GM12878 (cell line): ENCODE measurements around the gene RAC2. TPM values are rescaled to one million over a fixed set of nuclear protein-coding genes. Genes with fewer than 3 reads are reported as not detected.

Experiments used
- BACH1 ChIP-seq: fragments of 450-650 bp; IDR thresholded peaks from 2 replicates; pipeline ENCODE4 v1.6.1; 2017; ENCODE audit warnings: mild to moderate bottlenecking, borderline replicate concordance
- CEBPZ ChIP-seq: fragments of 150-350 bp; IDR thresholded peaks from 2 replicates; pipeline ENCODE4 v1.6.1; 2016; ENCODE audit warnings: low read depth, low read length
- CHD4 ChIP-seq: fragments of 200-600 bp; sonication (generic); IDR thresholded peaks from 2 replicates; pipeline ENCODE4 v1.6.1; 2016; ENCODE audit warnings: mild to moderate bottlenecking
- DPF2 ChIP-seq: fragments of 450-650 bp; IDR thresholded peaks from 2 replicates; pipeline ENCODE4 v1.6.1; 2017; ENCODE audit warnings: mild to moderate bottlenecking
- E2F8 ChIP-seq: fragments of 450-650 bp; IDR thresholded peaks from 2 replicates; pipeline ENCODE4 v1.6.1; 2018; ENCODE audit warnings: mild to moderate bottlenecking, low read depth, moderate library complexity; ENCODE audit not compliant: partially characterized antibody
- KAT2A ChIP-seq: conservative IDR thresholded peaks from 2 replicates; pipeline ENCODE4 v1.6.1; 2011; ENCODE audit warnings: low read depth, low read length; ENCODE audit not compliant: control insufficient read depth
- MEF2B ChIP-seq: fragments of 450-650 bp; IDR thresholded peaks from 2 replicates; pipeline ENCODE4 v1.6.1; 2018; ENCODE audit warnings: mild to moderate bottlenecking, moderate library complexity; ENCODE audit not compliant: partially characterized antibody, poor library complexity, severe bottlenecking
- MYC ChIP-seq: IDR thresholded peaks from 2 replicates; pipeline ENCODE4 v1.6.1; 2011; ENCODE audit warnings: mild to moderate bottlenecking, low read length, moderate library complexity, inconsistent platforms; ENCODE audit not compliant: insufficient read depth, insufficient replicate concordance, insufficient read length, severe bottlenecking
- NBN ChIP-seq: fragments of 450-650 bp; IDR thresholded peaks from 2 replicates; pipeline ENCODE4 v1.6.1; 2016
- NKRF ChIP-seq: fragments of 450-650 bp; conservative IDR thresholded peaks from 2 replicates; pipeline ENCODE4 v1.6.1; 2017; ENCODE audit warnings: mild to moderate bottlenecking, moderate library complexity
- PRDM15 ChIP-seq: fragments of 450-650 bp; formaldehyde crosslinking; IDR thresholded peaks from 2 replicates; pipeline ENCODE4 v1.4.0; 2020; ENCODE audit warnings: mild to moderate bottlenecking, moderate library complexity
- RCOR1 ChIP-seq: conservative IDR thresholded peaks from 2 replicates; pipeline ENCODE4 v1.6.1; 2012; ENCODE audit warnings: low read depth, low read length, improper control_type of control experiment
- SMC3 ChIP-seq: IDR thresholded peaks from 2 replicates; pipeline ENCODE4 v1.6.1; 2011; ENCODE audit warnings: low read length, improper control_type of control experiment, borderline replicate concordance
- STAT1 ChIP-seq: fragments of 450-650 bp; conservative IDR thresholded peaks from 2 replicates; pipeline ENCODE4 v1.6.1; 2014; ENCODE audit warnings: antibody characterized with exemption, mild to moderate bottlenecking
- TARDBP ChIP-seq: IDR thresholded peaks from 2 replicates; pipeline ENCODE4 v1.6.1; 2016; ENCODE audit warnings: borderline replicate concordance
- TCF3 ChIP-seq: IDR thresholded peaks from 2 replicates; pipeline ENCODE4 v1.6.1; 2012; ENCODE audit warnings: low read depth, mild to moderate bottlenecking, low read length, borderline replicate concordance; ENCODE audit not compliant: insufficient read depth
- ZNF24 ChIP-seq: fragments of 450-650 bp; IDR thresholded peaks from 2 replicates; pipeline ENCODE4 v1.6.1; 2017; ENCODE audit warnings: antibody characterized with exemption, mild to moderate bottlenecking
- polyA plus RNA-seq, 11 experiments: library from polyadenylated mRNA; depleted of rRNA in 4 of 11; unstranded in 6 of 11; stranded (reverse) in 5 of 11; fragments of >200 nt; fragmentation: Nextera tagmentation in 4 of 11; fragmentation: Illumina TruSeq in 1 of 11; extraction: Ambion mirVana in 4 of 11; extraction: Trizol in 1 of 11; gene quantifications; 1 replicate in 1 of 11; 2 replicates in 10 of 11; pipeline versions ENCODE4 v1.2.1 to v1.2.3, GENCODE V29; 2011 to 2016; ENCODE audit warnings: inconsistent platforms in 2 of 11, missing spikeins in 2 of 11, low read depth in 1 of 11
- total RNA-seq, 4 experiments: library from RNA; depleted of rRNA in 3 of 4; stranded (reverse); fragments of >200 nt in 3 of 4; fragmentation: Illumina TruSeq in 1 of 4; extraction: Trizol in 1 of 4; gene quantifications; 2 replicates each; pipeline versions ENCODE4 v1.2.1 to v1.2.3, GENCODE V29; 2013 to 2021

Gene RAC2
- total and polyA plus RNA-seq, 10 of the 15 experiments (the other 5 are each of a cell fraction or from before 2014, with no cell fraction given): 102 to 386 (median 304) TPM

GRCh38 chr22:37274380-37274862 is 30.4 kb upstream of the RAC2 start (continued):
- TF ChIP-seq E2F8: no peak
- TF ChIP-seq TARDBP: no peak
- TF ChIP-seq DPF2: no peak; the same call in 1 of the 2 replicates
- TF ChIP-seq PRDM15 (CRISPR knock-in tag): no peak
- TF ChIP-seq NKRF: no peak
- TF ChIP-seq TCF3: peak; percentile 71; the same call in 1 of the 2 replicates
- no peak for TF ChIP-seq STAT1
- peak; percentile 15 for TF ChIP-seq MEF2B
- no peak for TF ChIP-seq RCOR1
- 0 out of 2 replicates have a peak, but pooled peaks have one; percentile 39 for TF ChIP-seq NBN
- no peak for TF ChIP-seq CEBPZ
- no peak for TF ChIP-seq MYC
- TF ChIP-seq KAT2A: no peak
- no peak for TF ChIP-seq BACH1
- TF ChIP-seq ZNF24: no peak
- no peak for TF ChIP-seq CHD4
- TF ChIP-seq SMC3: no peak
